Measurements from ENCODE around the gene FLRT2.

DNA sequence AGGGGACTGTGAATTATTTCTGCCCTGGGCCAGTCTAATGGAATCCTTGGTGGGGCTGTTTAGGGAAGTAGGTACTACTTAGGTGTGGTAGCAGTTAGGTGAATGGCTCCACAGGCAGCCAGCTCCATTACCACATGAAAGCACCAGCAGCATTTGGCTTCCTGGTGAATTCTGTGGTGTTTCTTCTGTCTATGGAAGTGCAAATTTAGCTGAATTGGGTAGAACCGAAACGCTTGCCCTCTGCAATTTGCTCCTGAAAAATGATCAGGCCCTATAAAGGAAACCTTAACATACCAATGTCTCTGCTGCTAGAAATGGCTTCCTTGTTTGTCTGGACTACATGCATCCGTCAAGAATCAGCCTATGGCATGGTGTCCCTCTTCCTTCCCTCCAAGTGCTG is 16.4 kb downstream of the FLRT2 start:
- no peak for TF ChIP-seq CTCF (IDR thresholded peaks at IDR 0.05)
- TF ChIP-seq POLR2A (IDR thresholded peaks at IDR 0.05) = no peak
- no peak for TF ChIP-seq POLR2AphosphoS5 (IDR thresholded peaks at IDR 0.05)
